UCSD-AML1 (cell line): ENCODE measurements around the gene GNG8.
A peak's percentile ranks its signal among the peaks of the same experiment; 100 is the strongest.

ENCODE experiments used
- DNase-seq: peaks from one replicate; lab custom pipeline; 2025; ENCODE audit not compliant: unreplicated experiment; lab: John Stamatoyannopoulos, UW

Gene GNG8

GRCh38 chr19:46635920-46636761 lies at the start of gene GNG8:
TSS of gene GNG8 (minus strand) at chr19:46636202. CDS start at chr19:46634682, 1,520 bp downstream.
- DNase-seq: no peak

GRCh38 chr19:46685189-46685588 lies 49.2 kb upstream of the GNG8 start:
- DNase-seq: no peak

- peak; percentile 45 for DNase-seq
Measured at GRCh38 chr19:46678110-46678732, 42.2 kb upstream of the GNG8 start.

GRCh38 chr19:46674416-46675178 lies 38.6 kb upstream of the GNG8 start:
- no peak for DNase-seq

- DNase-seq: no peak
Measured at GRCh38 chr19:46670813-46671212, 34.8 kb upstream of the GNG8 start.

GRCh38 chr19:46668662-46669061 lies 32.7 kb upstream of the GNG8 start:
- no peak for DNase-seq

GRCh38 chr19:46665072-46665471 lies 29.1 kb upstream of the GNG8 start:
- no peak for DNase-seq

- DNase-seq: peak; percentile 78
Measured at GRCh38 chr19:46661735-46662592, 26.0 kb upstream of the GNG8 start.

GRCh38 chr19:46661020-46661731 lies 25.2 kb upstream of the GNG8 start, which contains the start of gene DACT3:
TSS of gene DACT3 (minus strand) at chr19:46661182. CDS start at chr19:46661064, 118 bp downstream.
- peak; percentile 100 for DNase-seq

GRCh38 chr19:46660551-46661019 lies 24.6 kb upstream of the GNG8 start:
- DNase-seq: no peak

- no peak for DNase-seq
Measured at GRCh38 chr19:46660008-46660517, 24.1 kb upstream of the GNG8 start.

GRCh38 chr19:46659151-46660007 lies 23.4 kb upstream of the GNG8 start:
- peak; percentile 33 for DNase-seq

GRCh38 chr19:46656541-46656940 lies 20.5 kb upstream of the GNG8 start:
- no peak for DNase-seq

GRCh38 chr19:46654621-46655152 lies 18.7 kb upstream of the GNG8 start:
- no peak for DNase-seq

- DNase-seq: no peak
Measured at GRCh38 chr19:46650445-46650844, 14.4 kb upstream of the GNG8 start.

- no peak for DNase-seq
Measured at GRCh38 chr19:46648961-46649960, 13.3 kb upstream of the GNG8 start.
